Forelimb muscle (tissue), 1 donor: ENCODE measurements around the gene NSUN3. TPM values are rescaled to one million over a fixed set of nuclear protein-coding genes. Genes with fewer than 3 reads are reported as not detected.
A peak's percentile ranks its signal among the peaks of the same experiment; 100 is the strongest.
"Not testable (repeated sequence)": the region's sequence is repeated elsewhere in the genome, so short reads cannot be mapped to it uniquely, and the experiment has no call there.

Source experiments
- DNase-seq: peaks from one replicate; pipeline ENCODE4 v3.0.0-alpha.2; 2013; ENCODE audit warnings: low read depth
- polyA plus RNA-seq: library from polyadenylated mRNA; unstranded; fragments of 120-200 nt; gene quantifications from one replicate; pipeline ENCODE4 v1.2.1, GENCODE V29; 2013; ENCODE audit not compliant: insufficient read length

NSUN3 gene
- polyA plus RNA-seq, 1 donor, result 7.0 TPM

DNA sequence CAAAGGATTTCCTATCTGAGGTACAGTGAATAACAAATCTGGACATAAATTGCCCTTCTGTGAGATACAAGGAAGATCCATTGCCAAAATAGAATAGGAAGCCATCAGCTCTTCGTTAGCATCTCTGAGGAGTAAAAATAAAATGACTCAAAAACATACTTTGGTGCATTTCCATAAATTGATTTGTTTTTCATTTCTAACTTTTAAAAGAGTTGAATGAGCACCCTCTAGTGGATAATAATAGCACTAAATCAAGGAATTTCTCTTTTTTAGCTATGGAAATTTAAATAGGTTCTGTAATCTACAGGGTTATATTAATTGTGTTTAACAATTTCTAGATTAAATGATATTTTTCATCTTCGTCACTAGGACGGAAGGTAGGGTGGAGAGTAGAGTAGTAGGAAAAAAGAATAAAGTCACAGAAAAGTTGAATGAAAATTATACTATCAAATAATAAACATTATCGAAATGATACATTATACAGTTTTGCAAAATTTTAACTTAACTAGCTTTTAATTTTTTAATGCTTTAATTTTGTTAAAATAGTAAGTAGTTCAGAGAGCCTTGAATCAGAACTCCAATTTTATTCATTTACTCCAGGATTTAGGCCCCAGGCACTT lies 6.4 kb downstream of the NSUN3 start:
- DNase-seq, result peak; percentile 20

DNA sequence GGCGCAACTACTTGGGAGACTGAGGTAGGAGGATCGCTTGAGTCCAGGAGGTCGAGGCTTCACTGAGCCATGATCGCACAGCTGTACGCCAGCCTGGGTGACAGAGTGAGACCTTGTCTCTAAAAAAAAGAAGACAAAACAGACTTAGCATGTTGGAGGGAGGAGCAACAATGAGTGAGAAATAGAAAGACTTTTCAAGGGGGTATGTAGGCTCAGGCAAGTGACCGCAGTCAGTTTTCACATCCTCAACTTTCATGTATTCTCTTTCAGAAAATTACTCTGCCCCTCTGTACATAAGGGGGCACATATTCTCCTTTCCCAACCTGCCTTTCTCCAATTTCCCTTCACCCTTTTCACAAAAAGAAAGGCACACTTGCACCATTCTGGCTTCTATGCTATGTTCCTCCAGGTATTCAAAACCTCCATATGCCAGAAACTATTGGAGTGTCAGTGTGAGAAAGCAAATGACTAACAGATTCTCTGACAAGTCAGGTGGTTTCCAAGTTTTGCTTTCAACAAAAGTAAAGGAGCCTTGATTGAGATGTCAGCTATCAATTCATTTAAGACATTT lies 7.6 kb downstream of the NSUN3 start:
- no peak for DNase-seq

DNA sequence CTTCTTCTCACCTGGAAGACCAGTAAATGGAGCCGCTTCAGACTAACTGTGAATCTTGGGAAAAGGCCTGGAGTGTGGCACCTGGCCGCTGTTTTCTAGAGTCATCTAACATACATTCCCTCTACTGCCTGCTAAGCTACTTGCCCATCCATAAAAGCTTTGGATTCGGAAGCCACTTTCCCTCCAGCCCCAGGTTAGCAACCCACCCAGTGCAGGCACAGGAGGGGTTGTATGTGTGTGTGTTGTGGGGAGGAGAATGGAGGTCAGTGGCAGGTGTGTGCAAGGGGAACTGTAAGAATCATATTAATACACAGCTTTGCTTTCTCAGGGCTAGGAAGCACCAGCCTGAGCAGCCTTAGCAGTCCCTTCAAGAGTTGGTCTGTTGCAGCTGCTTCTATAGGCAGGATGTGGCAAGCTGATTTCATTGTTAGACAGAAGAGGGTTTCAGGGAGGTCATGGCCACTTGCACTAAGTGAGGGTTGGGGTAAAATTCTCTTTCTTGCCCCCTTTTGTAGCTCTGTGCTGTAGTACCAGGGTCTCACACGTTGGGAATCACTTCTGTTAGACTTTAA lies 8.9 kb downstream of the NSUN3 start:
- no peak for DNase-seq

DNA sequence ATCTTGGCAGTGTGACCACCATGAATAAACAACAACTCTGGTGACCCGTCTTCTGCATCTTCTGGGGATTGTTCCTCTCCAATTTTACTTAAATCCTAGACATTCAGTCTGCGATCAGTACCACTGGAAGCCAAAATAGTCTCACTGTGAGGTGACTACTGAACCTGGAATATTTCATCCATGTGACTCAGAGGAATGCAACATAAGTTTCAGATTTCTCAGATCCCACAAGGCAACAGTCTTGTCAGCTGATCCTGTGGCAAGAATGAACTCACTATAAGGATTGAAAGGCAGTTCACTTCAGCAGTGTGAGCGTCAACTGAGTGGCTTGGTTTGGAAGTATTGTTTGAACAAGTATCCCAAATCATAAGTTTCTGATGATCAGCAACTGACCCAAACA lies 13.2 kb downstream of the NSUN3 start:
- DNase-seq, result no peak

DNA sequence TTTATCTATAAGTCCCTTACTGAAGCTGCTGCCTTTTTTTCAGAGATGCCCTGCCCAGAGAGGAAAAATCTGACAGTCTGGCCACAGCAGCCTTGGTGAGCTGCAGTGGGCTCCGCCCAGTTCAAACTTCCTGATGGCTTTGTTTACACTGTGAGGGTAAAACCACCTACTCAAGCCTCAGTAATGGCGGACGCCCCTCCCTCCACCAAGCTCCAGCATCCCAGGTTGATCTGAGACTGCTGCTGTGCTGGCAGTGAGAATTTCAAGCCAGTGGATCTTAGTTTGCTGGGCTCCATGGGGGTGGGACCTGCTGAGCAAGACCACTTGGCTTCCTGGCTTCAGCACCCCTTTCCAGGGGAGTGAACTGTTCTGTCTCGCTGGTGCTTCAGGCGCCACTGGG lies 17.7 kb downstream of the NSUN3 start:
- not testable (repeated sequence) for DNase-seq

DNA sequence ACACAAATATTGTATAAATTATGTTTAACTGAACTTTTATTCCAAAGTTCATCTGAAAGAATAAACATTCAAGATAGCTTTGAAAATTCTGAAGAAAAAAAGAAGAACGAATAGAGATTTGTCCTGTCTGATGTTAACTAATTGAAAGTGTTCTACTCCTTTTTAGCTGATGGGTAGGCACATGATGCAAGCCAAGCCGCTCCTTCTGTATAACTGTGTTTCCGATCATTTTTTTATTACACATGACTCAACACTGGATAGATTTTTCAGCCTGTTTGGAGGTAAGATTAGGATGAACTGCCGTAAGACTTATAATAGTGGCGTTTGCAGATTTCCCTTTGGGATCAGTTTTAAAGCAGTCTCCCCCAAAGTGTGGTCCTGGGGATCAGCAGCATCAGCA lies 19.0 kb downstream of the NSUN3 start:
- no peak for DNase-seq

DNA sequence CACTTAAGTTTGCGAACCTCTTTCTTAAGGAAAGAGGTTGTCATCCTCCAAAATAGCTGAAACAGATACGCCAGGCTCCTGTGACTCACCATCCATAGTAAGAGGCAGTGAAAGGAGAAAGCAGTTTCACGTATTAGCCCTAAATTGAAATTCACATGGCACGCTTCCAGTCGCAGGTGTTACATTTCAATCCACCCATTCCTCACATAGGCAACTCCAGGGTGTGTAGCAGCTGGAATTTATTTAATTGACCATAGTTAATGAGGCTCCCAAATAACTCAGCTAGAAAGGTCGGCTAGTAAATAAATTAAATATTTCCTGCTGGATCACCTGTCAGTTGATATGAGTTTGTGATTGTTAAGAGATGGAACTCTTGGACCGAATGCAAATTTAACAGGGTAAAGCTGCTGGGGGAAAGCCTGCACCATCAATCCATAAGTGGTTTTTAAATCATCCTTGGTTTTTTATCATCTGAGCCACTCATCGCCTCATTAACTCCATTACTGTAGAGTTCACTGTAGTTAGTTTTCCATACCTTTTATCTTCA lies 19.6 kb downstream of the NSUN3 start:
- no peak for DNase-seq

DNA sequence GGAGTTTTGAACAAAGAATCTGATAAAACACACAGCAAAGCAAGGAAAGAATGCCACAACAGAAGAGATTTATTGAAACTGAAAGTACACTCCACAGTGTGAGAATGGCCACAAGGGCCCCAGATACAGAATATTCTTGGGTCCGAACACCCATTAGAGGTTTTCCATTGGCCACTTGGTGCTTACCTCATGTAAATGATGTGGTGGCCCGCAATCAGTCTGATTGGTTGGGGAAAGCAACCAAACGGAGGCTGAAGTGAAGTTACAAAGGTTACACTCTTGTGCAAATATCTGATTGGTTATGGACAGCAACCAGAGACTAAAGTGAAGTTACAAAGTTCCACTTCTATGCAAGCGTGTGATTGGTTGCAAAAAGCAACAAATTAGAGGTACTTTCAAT lies 20.4 kb downstream of the NSUN3 start:
- DNase-seq, result no peak

DNA sequence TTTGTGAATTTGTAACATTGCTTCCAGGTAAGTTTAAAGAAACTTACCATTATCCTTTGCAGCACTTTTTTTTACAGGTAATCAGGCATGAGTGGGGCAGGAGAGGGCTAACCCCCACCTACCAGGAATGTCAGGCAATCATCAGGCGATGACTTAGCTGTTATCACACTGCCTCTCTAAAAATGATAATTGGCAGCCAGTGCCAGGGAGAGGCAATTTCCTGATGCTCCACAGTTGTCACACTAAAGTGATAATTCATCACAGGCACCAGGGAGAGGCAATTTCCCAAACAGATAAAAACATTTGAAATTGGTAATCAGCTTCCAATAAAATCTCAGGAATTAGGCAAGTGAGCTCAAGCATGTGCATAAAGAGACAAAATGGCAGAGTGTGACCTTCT lies 26.3 kb downstream of the NSUN3 start:
- no peak for DNase-seq

DNA sequence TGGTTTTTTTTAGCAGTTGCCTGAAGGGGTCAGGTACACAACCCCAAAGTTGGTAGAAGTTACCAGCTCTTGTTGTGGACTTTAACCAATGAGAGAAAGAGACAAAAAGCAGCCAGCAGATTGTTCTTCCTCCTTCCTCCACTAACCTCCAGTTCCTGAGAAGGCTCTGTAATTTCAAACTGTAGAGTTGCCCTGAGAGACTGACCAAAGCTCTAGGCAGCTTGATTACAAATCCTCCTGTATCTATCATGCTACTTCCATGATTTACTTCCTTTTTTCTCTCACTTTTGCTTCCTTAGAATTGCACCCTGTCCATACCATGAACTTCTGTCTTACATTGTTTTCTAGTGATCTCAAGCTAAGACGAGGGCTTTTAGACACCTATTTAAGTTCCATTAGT lies 29.2 kb downstream of the NSUN3 start:
- no peak for DNase-seq

DNA sequence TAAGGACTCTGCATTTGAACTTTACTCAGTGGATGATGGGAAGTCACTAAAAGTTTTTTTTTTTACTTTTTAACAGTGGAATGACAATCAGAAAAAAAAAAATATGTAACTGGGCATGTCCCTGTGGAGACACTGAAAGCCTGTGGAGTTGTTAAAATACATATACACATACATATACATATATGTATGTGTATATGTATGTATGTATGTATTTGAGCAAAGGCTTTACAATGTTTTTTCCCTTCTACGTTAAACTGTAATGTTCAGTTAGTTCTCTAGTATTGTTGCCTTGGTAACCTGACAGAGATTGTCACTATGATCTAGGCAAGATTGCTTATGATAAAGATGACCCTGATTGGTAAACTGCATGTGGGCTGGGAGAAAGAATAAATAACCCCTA lies 30.3 kb downstream of the NSUN3 start:
- no peak for DNase-seq

DNA sequence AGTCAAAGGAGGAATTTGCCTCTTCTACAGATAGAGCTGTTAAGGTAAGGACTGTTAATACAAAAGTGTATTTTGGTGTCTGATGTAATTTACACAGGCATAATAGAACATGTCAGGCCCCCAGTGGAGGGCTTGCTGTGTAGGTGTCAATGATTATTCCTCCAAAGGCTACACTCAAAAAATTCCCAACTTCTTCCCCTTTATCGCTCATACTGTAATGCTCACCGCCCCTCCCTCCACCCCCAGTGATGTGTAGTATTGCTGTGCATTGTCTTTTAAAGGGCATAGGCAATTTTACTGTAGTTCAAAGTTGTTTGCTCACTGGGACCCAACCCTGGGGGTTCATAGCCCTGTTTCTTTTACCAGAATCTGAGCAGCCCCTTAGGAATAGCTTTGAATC lies 32.2 kb downstream of the NSUN3 start:
- no peak for DNase-seq

DNA sequence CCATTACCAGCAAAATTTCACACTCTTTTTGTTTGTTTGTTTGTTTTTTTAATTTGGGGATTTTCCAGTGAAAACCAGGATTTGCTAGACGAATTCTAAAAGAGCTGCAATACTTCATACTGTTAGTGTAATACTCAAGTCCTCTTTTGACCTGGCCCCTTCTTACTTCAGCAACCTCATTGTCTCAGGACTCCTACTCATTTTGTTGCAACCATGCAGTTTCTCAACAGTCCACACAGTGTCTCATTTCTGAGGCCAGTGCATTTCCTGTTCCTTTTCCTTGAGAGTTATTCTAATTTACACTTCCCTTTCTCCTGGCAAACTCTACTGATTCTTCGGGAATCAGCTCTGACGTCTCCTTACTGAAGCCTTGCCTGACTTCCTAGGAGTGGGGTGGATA lies 35.6 kb downstream of the NSUN3 start:
- DNase-seq, result no peak

DNA sequence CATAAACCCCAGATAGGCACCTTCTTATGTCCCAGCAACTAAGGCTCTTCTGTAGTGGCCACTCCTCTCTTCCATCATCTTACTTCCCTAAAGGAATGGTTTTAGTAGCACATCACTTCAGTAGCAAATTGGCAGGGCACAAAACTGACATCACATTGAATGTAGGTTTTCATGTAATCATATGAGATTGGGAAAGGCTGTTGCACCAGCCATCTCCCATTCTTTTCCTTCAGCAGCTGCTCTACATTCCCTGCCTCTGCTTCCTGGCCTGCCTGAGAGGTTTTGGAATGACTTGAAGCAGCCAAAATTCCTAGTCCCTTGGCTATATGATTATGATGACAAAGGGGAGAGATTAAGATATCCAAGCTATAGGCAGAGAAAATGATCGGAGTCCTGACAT lies 36.5 kb downstream of the NSUN3 start:
- no peak for DNase-seq

DNA sequence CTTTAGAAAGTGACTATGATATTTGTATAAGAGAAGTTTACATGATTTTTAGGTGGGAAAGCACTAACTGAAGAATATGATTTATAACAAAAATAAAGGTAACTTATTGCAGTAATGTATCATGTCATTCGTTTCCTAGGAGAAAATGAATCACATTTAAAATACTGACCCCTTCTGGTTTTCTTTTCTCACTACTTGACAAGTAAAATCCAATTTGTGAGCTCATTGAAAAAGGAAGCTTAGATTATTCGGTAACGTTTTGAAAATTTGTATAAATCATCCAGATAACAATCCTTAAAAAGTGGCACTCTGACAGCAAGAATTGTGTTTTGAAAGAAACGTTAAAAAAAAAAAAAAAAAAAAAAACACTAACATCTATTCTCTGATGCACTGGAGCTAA lies 39.0 kb downstream of the NSUN3 start:
- no peak for DNase-seq

DNA sequence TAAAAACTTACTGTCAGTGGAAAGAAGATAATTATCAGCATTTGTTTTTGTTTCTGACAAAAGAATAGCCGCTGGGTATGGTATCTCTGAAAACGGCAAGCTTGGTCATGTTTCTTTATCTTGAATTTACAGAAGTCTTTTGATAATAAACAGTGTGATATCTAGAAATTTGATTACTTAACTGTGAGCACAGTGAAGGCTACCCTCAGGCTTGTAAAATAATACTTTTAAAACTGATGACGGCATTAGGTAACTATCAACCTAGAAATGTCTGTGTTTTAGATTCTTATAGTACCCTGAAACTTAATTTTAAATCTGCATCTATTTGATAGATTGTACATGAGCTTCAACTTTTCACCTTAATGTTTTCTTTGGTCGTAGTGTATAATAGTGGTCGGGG lies 43.4 kb downstream of the NSUN3 start:
- no peak for DNase-seq

DNA sequence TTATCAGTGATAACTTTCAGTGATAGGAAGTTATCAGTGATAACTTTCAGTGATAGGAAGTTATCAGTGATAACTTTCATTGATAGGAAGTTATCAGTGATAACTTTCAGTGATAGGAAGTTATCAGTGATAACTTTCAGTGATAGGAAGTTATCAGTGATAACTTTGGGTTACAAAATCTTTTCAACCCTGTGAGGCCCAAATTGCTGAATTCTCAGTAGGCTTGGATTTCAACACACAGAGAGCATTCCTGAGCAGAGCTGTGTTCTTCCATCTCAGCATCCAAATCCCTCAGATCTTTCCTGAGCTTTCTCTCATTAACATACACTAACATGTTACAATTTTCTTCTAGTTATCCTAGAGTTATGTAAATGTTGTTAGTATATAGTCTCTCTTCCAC lies 47.4 kb downstream of the NSUN3 start:
- DNase-seq, result not testable (repeated sequence)

DNA sequence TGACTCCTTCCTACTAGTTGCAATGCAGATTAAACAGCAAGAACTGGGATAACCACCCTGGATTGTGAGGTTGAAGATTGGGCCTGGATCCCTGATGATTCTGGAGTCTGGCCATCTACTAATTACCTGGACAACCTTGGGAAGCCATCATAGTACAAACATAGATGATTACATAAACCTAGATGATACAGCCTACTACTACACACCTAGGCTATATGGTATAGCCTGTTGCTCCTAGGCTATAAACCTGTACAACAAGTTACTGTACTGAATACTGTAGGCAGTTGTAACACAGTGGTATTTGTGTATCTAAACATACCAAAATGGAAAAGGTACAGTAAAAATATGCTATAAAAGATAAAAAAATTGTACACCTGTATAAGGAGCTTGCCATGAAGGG lies 48.0 kb downstream of the NSUN3 start:
- no peak for DNase-seq

DNA sequence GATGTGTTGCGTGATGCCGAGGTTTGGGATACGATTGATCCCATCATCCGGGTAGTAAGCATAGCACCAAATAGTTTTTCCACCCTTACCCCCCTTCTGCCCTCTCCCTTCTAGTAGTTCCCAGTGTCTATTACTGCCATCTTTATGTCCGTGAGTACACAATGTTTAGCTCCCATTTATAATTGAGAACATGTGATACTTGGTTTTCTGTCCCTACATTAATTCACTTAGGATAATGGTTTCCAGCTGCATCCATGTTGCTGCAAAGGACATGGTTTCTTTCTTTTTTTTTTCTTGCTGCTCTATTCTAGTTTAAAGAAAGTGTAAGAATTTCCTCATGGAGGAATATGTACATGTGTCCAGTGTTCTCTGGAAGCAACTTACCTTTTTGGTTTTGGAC lies 51.8 kb downstream of the NSUN3 start:
- no peak for DNase-seq

DNA sequence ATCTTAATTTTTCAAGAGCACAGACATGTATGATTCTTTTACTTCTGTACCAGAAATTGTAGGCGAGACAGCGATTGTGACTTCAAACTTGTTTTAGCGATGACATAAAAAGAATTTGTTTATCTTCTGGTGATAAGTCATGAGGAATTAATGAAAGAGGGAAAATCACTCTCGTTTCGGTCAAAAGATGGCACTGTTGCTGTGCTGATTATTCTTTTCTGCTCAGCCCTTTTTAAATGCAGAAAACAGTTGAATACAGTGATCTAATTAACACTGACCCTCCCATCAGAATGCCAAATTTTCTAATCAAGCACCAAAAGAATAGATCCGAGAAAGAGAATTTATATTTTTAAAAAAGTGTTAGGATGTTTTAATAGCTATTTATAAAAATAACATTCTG lies 52.6 kb downstream of the NSUN3 start:
- DNase-seq, result peak; percentile 2

DNA sequence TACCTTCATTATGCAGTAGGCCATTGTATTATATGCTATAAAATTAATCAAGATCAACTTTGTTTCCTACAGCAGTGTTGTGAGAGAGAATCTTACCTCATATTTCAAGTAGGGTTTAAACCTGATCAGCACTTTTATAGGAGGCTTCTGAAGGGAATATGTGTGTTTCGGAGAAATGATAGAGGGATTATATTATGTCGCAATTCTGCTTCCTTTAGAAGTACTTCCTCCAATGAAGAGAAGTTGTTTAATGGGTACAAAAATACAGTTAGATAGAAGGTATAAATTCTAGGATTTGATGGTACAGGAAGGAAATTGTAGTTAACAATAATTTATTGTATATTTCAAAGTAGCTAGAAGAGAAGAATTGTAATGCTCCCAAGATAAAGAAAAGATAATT lies 54.9 kb downstream of the NSUN3 start:
- no peak for DNase-seq

DNA sequence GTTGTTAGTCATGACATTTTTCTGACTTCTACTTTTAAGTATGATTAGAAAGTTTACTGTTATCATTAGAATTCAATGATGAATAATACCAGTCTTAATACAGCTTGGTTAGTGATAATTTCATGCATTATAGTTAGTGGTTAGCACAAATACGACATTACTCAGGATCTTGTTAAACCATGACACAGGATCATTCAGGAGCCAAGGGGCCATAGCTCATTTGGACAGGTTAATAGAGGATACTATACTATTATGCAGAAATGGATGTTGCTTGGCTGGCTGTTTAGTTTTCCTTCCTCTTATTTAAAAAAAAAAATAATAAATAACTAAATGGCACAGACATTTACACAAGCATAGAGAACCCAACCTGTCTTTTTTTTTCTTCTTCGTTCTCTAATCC lies 55.5 kb downstream of the NSUN3 start:
- DNase-seq, result no peak

DNA sequence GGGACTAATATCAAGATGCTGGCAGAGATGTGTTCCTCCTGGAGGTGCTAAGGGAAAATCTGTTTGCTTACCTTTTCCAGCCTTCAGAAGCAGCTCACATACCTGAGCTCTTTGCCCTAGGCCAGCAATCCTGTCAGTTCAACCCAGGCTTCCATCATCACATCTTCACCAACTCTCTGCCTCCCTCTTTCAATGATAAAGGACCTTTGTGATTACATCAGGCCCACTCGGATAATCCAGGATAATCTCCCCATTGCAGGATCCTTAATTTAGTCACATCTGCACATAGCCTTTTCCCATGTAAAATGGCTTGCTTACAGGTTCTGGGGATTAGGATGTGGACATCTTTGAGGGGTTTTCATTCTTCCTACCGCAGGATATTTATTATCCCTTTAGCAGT lies 58.3 kb downstream of the NSUN3 start:
- no peak for DNase-seq

DNA sequence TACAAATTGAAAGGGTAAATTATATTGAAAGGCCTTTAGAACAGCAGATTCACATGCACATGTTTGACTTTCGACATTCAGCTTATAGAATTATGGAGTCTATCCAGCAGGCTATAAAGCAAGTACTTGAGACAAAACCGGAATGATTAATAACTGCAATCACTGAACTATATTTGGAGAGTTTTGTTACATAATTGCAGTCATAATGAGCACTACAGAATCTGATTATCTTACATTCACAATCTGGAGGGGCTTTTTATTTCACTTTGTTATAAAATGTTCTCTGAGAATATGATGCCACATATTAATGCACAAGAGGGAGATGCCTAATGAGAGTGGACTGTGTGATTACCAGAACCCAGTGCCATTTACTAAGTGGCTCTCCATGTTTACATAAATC lies 64.3 kb downstream of the NSUN3 start:
- no peak for DNase-seq
